K562 (cell line): ENCODE results near the gene ACAD8. TPM values are rescaled to one million over a fixed set of nuclear protein-coding genes. Genes with fewer than 3 reads are reported as not detected.
A peak's percentile ranks its signal among the peaks of the same experiment; 100 is the strongest.

ENCODE experiments used
- ATAC-seq: fragments of 200-7000 bp; cut with Tn5 transposase; 3 replicates; pipeline ENCODE4 v1.9.1; 2020; ENCODE audit warnings: moderate library complexity
- BruUV-seq: library from RNA; stranded (reverse); fragments of 400-500 nt; replicated peaks from 2 replicates; lab custom pipeline; 2021; lab: Mats Ljungman, UMichigan
- CTCF ChIA-PET: fragments of 300-600 bp; formaldehyde crosslinking; extraction: SDS; loops from one replicate; lab custom pipeline; 2021; ENCODE audit warnings: low intra/inter-chr PET ratio; lab: Yijun Ruan, JAX
- POLR2A ChIA-PET: fragments of 300-600, 350-650 bp; sonication (Branson Sonifier 250); formaldehyde crosslinking; extraction: SDS; loops from one replicate; lab custom pipeline; 2021; ENCODE audit warnings: antibody characterized with exemption, inconsistent platforms; lab: Yijun Ruan, JAX
- DNase-seq, 4 experiments: peaks; one replicate each; pipeline versions ENCODE4 v3.0.0 to v3.0.0-alpha.2; 2011 to 2018; ENCODE audit warnings: low spot score in 3 of 4, mixed read lengths in 3 of 4; ENCODE audit errors: extremely low read depth in 1 of 4
- FAIRE-seq: peaks from 2 replicates; lab custom pipeline; 2011; peaks lifted over from hg19 to GRCh38; lab: Jason Lieb, UNC
- H2AFZ ChIP-seq: 2 replicates; pipeline ENCODE4 v1.6.0; 2011; ENCODE audit warnings: low read depth, low read length, control low read depth, inconsistent platforms
- H3K27ac ChIP-seq: fragments of 200-600 bp; 3 replicates; pipeline ENCODE4 v1.8.0; 2011; ENCODE audit warnings: low read depth, mild to moderate bottlenecking, control low read depth, inconsistent platforms, low read length, moderate library complexity, mixed read lengths; ENCODE audit errors: extremely low read depth
- H3K27me3 ChIP-seq, 2 experiments: fragments of 300-600 bp in 1 of 2; 2 replicates in 1 of 2; 3 replicates in 1 of 2; pipeline versions ENCODE4 v1.6.0 to v1.8.0; 2011; ENCODE audit warnings: inconsistent platforms in 2 of 2, low read length in 2 of 2, mild to moderate bottlenecking in 1 of 2, mixed read lengths in 1 of 2, moderate library complexity in 1 of 2; ENCODE audit not compliant: control insufficient read depth in 2 of 2, insufficient read depth in 2 of 2
- H3K36me3 ChIP-seq: fragments of 300-600 bp; 3 replicates; pipeline ENCODE4 v1.8.0; 2011; ENCODE audit warnings: mild to moderate bottlenecking, low read length, inconsistent platforms; ENCODE audit not compliant: control insufficient read depth, insufficient read depth
- H3K4me1 ChIP-seq, 2 experiments: fragments of 200-600 bp in 1 of 2; replicated peaks in 1 of 2; 2 replicates in 1 of 2; 3 replicates in 1 of 2; pipeline versions ENCODE4 v1.5.1 to v1.8.0; 2011; ENCODE audit warnings: inconsistent platforms in 2 of 2, low read length in 2 of 2, mild to moderate bottlenecking in 1 of 2, mixed read lengths in 1 of 2, moderate library complexity in 1 of 2; ENCODE audit not compliant: control insufficient read depth in 2 of 2, insufficient read depth in 2 of 2
- H3K4me2 ChIP-seq: 2 replicates; pipeline ENCODE4 v1.6.1; 2011; ENCODE audit warnings: low read length, control low read depth, inconsistent platforms, mixed read lengths; ENCODE audit not compliant: insufficient read depth
- H3K4me3 ChIP-seq: fragments of 200-600 bp; sonication (generic), shearing (Covaris generic); 2 replicates; pipeline ENCODE4 v1.5.1; 2016; ENCODE audit warnings: control low read depth, inconsistent platforms
- H3K79me2 ChIP-seq: fragments of 200-600 bp; 3 replicates; pipeline ENCODE4 v1.8.0; 2011; ENCODE audit warnings: low read length, inconsistent platforms; ENCODE audit not compliant: control insufficient read depth, insufficient read depth
- H3K9ac ChIP-seq, 2 experiments: 2 replicates each; pipeline versions ENCODE4 v1.6.0 to v1.6.1; 2011; ENCODE audit warnings: low read depth in 2 of 2, low read length in 2 of 2, control low read depth in 1 of 2, inconsistent platforms in 1 of 2, mild to moderate bottlenecking in 1 of 2, mixed read lengths in 1 of 2; ENCODE audit not compliant: insufficient read depth in 1 of 2
- H3K9me1 ChIP-seq: one replicate; pipeline ENCODE4 v1.6.0; 2011; ENCODE audit warnings: inconsistent platforms, mild to moderate bottlenecking, low read length, moderate library complexity; ENCODE audit not compliant: control insufficient read depth, insufficient read depth
- H3K9me3 ChIP-seq: replicated peaks from 2 replicates; pipeline ENCODE4 v1.5.1; 2011; ENCODE audit warnings: low read depth, low read length, inconsistent platforms; ENCODE audit not compliant: control insufficient read depth, insufficient read depth
- H4K20me1 ChIP-seq: replicated peaks from 2 replicates; pipeline ENCODE4 v1.6.1; 2011; ENCODE audit warnings: low read length, inconsistent platforms, mixed read lengths; ENCODE audit not compliant: control insufficient read depth, insufficient read depth
- ATF6 ChIP-seq: sonication (generic); formaldehyde crosslinking; IDR thresholded peaks from 2 replicates; pipeline ENCODE4 v1.4.0; 2020; ENCODE audit warnings: mild to moderate bottlenecking, missing genetic modification reagents
- CBFA2T3 ChIP-seq: fragments of 450-650 bp; IDR thresholded peaks from 2 replicates; pipeline ENCODE4 v1.6.1; 2017
- CREB1 ChIP-seq, 2 experiments: sonication (generic) in 1 of 2; formaldehyde crosslinking in 1 of 2; IDR thresholded peaks; 2 replicates each; pipeline versions ENCODE4 v1.6.1 to v1.8.0; 2012 to 2022; ENCODE audit warnings: inconsistent platforms in 1 of 2, mild to moderate bottlenecking in 1 of 2, missing genetic modification reagents in 1 of 2, moderate library complexity in 1 of 2
- E2F5 ChIP-seq: sonication (generic); formaldehyde crosslinking; IDR thresholded peaks from 2 replicates; pipeline ENCODE4 v1.8.0; 2022; ENCODE audit warnings: mild to moderate bottlenecking, missing genetic modification reagents
- ETV1 ChIP-seq: fragments of 450-650 bp; conservative IDR thresholded peaks from 2 replicates; pipeline ENCODE4 v1.6.1; 2016; ENCODE audit warnings: missing genetic modification characterization, control low read depth, low read depth, missing compliant biosample characterization
- LEF1 ChIP-seq: fragments of 450-650 bp; IDR thresholded peaks from 2 replicates; pipeline ENCODE4 v1.6.1; 2016; ENCODE audit warnings: mild to moderate bottlenecking
- POLR2H ChIP-seq: IDR thresholded peaks from 2 replicates; pipeline ENCODE4 v1.6.1; 2016; ENCODE audit warnings: missing genetic modification characterization, low read depth, mild to moderate bottlenecking, control low read depth, missing compliant biosample characterization, moderate library complexity
- SRSF7 ChIP-seq: fragments of 200-400 bp; formaldehyde crosslinking; optimal IDR thresholded peaks from 2 replicates; pipeline ENCODE3; 2017; ENCODE audit warnings: mild to moderate bottlenecking, low read depth, low read length
- ZBTB33 ChIP-seq: sonication (generic); formaldehyde crosslinking; IDR thresholded peaks from 2 replicates; pipeline ENCODE4 v1.8.1; 2023; ENCODE audit warnings: mild to moderate bottlenecking, missing genetic modification reagents
- WGBS: fragments of 100-300 bp; shearing (Covaris generic); methylation state at CpG from one replicate; pipeline ENCODE4 v1.1.6; 2016; ENCODE audit warnings: low coverage, mixed read lengths; ENCODE audit not compliant: insufficient coverage; ENCODE audit errors: missing lambda C conversion rate; 5-methylcytosine and 5-hydroxymethylcytosine counted together
- in situ Hi-C: fragments of 300-500 bp; cut with MboI; formaldehyde crosslinking; loops from 4 replicates; pipeline ENCODE4 v1.15.0; 2018; ENCODE audit warnings: inconsistent platforms, mixed read lengths
- intact Hi-C: fragments of 100-400 bp; cut with micrococcal nuclease; formaldehyde crosslinking; loops from 2 replicates; pipeline ENCODE4 v1.14.2; 2022
- polyA plus RNA-seq, 8 experiments: library from polyadenylated mRNA; depleted of rRNA in 4 of 8; stranded (reverse) in 5 of 8; unstranded in 3 of 8; fragments of >200 nt; fragmentation: Nextera tagmentation in 2 of 8; fragmentation: Illumina TruSeq in 1 of 8; extraction: Ambion mirVana in 2 of 8; extraction: Trizol in 1 of 8; gene quantifications; 2 replicates each; pipeline versions ENCODE4 v1.2.1 to v1.2.3, GENCODE V29; 2011 to 2014; ENCODE audit warnings: inconsistent platforms in 1 of 8, missing spikeins in 1 of 8
- total RNA-seq, 7 experiments: library from RNA; depleted of rRNA in 6 of 7; stranded (reverse); fragments of >200 nt in 6 of 7; fragmentation: Illumina TruSeq in 2 of 7; extraction: Trizol in 2 of 7; gene quantifications; 2 replicates each; pipeline versions ENCODE4 v1.2.1 to v1.2.3, GENCODE V29; 2011 to 2021; ENCODE audit warnings: low replicate concordance in 1 of 7

ACAD8 gene
- total and polyA plus RNA-seq, 9 of the 15 experiments (the other 6 are each of a cell fraction or from before 2014, with no cell fraction given), result 6.5 to 34.1 (median 20.1) TPM

GRCh38 chr11:134254433-134255183, 1.2 kb downstream of the ACAD8 start:
- POLR2A ChIA-PET, result interaction anchor here (0.7 to 1.6 kb wide), 2 partner anchors 8 to 10 kb away, joined by 4 to 8 read pairs; no protein-coding TSS in a partner anchor
- CTCF ChIA-PET, result no interaction called here
- in situ Hi-C loops, result no loop called here
- no TSS peak for BruUV-seq
- no peak overlapping the region for H2AFZ ChIP-seq
- H3K4me3 ChIP-seq, result peak overlapping the region; percentile 92; the same call in 1 of the 2 replicates
- TF ChIP-seq CREB1 (IDR thresholded peaks at IDR 0.05) (no peak), CREB1 (CRISPR knock-in tag; IDR thresholded peaks at IDR 0.05) (no peak), CBFA2T3 (no peak), ATF6 (CRISPR knock-in tag) (no peak), ZBTB33 (CRISPR knock-in tag) (no peak), SRSF7 (no peak), POLR2H (tag) (no peak), ETV1 (tag) (no peak), E2F5 (CRISPR knock-in tag) (no peak), LEF1 (no peak)
- WGBS, result 28% methylated on average over 3 of the region's 3 CpGs
- no peaks in the 10 kb centered on the region for H4K20me1 ChIP-seq
- H3K9ac ChIP-seq, result 0 out of 4 replicates have a peak overlapping the region, but pooled peaks of 1 of the 2 experiments have one; percentile 70
- FAIRE-seq (no peak), ATAC-seq (no peak), DNase-seq (no peak)
- no peaks in the 10 kb centered on the region for H3K9me3 ChIP-seq
- peaks cover 32% of the 10 kb centered on the region for H3K79me2 ChIP-seq
- H3K9me1 ChIP-seq, result no peaks in the 10 kb centered on the region
- no peaks in the 10 kb centered on the region for H3K27me3 ChIP-seq
- intact Hi-C loops, result no loop called here
- peaks cover 3 to 8% of the 10 kb centered on the region in 2 experiments; a peak in 4 of 5 replicates for H3K4me1 ChIP-seq
- H3K4me2 ChIP-seq, result peak overlapping the region; percentile 96; the same call in 1 of the 2 replicates
- peaks cover 46% of the 10 kb centered on the region for H3K36me3 ChIP-seq
- H3K27ac ChIP-seq, result no peak overlapping the region
